HEK293T (cell line): Measurements from ENCODE around the gene LIAS.

Experiments
- CTCF ChIA-PET: fragments of 350-600 bp; formaldehyde crosslinking; extraction: SDS; loops from one replicate; lab custom pipeline; 2021; ENCODE audit warnings: antibody characterized with exemption, inconsistent platforms; lab: Yijun Ruan, JAX
- POLR2A ChIA-PET: fragments of 350-600 bp; formaldehyde crosslinking; extraction: SDS; loops from one replicate; lab custom pipeline; 2020; ENCODE audit warnings: antibody characterized with exemption, inconsistent platforms; lab: Yijun Ruan, JAX
- DNase-seq: peaks from one replicate; pipeline ENCODE4 v3.0.0; 2012; ENCODE audit warnings: mixed read lengths; ENCODE audit errors: extremely low spot score
- ARNT ChIP-seq: fragments of 450-650 bp; IDR thresholded peaks from 2 replicates; pipeline ENCODE4 v1.6.1; 2017; ENCODE audit warnings: mild to moderate bottlenecking
- BHLHE40 ChIP-seq: fragments of 450-650 bp; IDR thresholded peaks from 2 replicates; pipeline ENCODE4 v1.6.1; 2016; ENCODE audit warnings: mild to moderate bottlenecking, moderate library complexity, borderline replicate concordance
- CTBP1 ChIP-seq: fragments of 450-650 bp; IDR thresholded peaks from 2 replicates; pipeline ENCODE4 v1.6.1; 2016; ENCODE audit warnings: borderline replicate concordance
- ELF4 ChIP-seq: fragments of 450-650 bp; IDR thresholded peaks from 2 replicates; pipeline ENCODE4 v1.6.1; 2017; ENCODE audit warnings: antibody characterized with exemption
- FOXA1 ChIP-seq: fragments of 450-650 bp; IDR thresholded peaks from 2 replicates; pipeline ENCODE4 v1.6.1; 2016; ENCODE audit warnings: mild to moderate bottlenecking
- FOXK2 ChIP-seq: fragments of 450-650 bp; IDR thresholded peaks from 2 replicates; pipeline ENCODE4 v1.6.1; 2016; ENCODE audit warnings: mild to moderate bottlenecking
- FOXM1 ChIP-seq: fragments of 450-650 bp; IDR thresholded peaks from 2 replicates; pipeline ENCODE4 v1.6.1; 2017; ENCODE audit warnings: mild to moderate bottlenecking, borderline replicate concordance
- HDGF ChIP-seq: fragments of 450-650 bp; IDR thresholded peaks from 2 replicates; pipeline ENCODE4 v1.6.1; 2017; ENCODE audit warnings: antibody characterized with exemption, borderline replicate concordance
- L3MBTL2 ChIP-seq: fragments of 450-650 bp; conservative IDR thresholded peaks from 2 replicates; pipeline ENCODE4 v1.6.1; 2016; ENCODE audit warnings: mild to moderate bottlenecking
- LEF1 ChIP-seq: fragments of 450-650 bp; IDR thresholded peaks from 2 replicates; pipeline ENCODE4 v1.6.1; 2017; ENCODE audit warnings: mild to moderate bottlenecking, borderline replicate concordance
- NFRKB ChIP-seq: fragments of 450-650 bp; IDR thresholded peaks from 2 replicates; pipeline ENCODE4 v1.6.1; 2016; ENCODE audit warnings: mild to moderate bottlenecking, moderate library complexity
- SP1 ChIP-seq: fragments of 450-650 bp; IDR thresholded peaks from 2 replicates; pipeline ENCODE4 v1.6.1; 2017
- SUZ12 ChIP-seq: fragments of 450-650 bp; IDR thresholded peaks from 2 replicates; pipeline ENCODE4 v1.6.1; 2016; ENCODE audit warnings: mild to moderate bottlenecking
- TARDBP ChIP-seq: fragments of 450-650 bp; IDR thresholded peaks from 2 replicates; pipeline ENCODE4 v1.6.1; 2016
- ZNF384 ChIP-seq: fragments of 450-650 bp; IDR thresholded peaks from 2 replicates; pipeline ENCODE4 v1.6.1; 2016
- TF ChIP-seq, protein P1 (sequence below): fragments of 450-650 bp; IDR thresholded peaks from 2 replicates; pipeline ENCODE4 v1.6.1; 2016

The LIAS gene

DNA sequence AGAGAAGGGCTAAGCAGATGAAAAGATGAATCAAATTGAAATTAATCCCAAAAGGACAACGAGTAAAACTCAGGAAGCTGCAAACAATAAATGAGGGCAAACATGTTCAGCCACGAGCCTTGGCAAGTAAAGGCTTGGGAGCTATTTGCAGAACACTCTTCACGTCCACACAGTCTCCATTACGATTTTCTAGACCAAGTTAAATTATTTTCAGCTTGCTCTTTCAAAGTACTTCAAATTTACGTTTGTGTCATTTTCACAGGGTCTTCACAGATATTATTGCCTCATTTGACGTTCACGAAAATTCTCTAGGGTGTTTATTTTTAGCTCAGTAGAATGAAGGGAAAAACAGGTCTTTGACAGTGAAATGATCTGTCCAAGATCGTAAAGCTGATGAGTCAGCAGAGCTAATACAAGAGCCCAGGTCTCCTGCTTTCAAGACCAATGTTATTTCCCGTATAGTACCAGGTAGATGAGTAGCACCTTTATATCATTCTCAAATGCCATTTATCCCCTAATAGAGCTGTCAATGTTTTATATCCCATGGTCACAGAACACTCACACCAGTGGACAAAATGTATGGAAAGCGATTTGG, 31.2 kb upstream of the LIAS start:
- no peak for DNase-seq
- CTCF ChIA-PET, result interaction anchor here (0.8 to 0.9 kb wide), 2 partner anchors 9 to 43 kb away, joined by 3 read pairs; no protein-coding TSS in a partner anchor
- TF ChIP-seq CTBP1 (no peak), L3MBTL2 (no peak), ELF4 (no peak), ZNF384 (no peak), TARDBP (no peak), FOXA1 (no peak), ARNT (no peak), FOXK2 (no peak), SP1 (no peak), HDGF (no peak), LEF1 (no peak), BHLHE40 (no peak), SUZ12 (no peak), NFRKB (no peak), FOXM1 (no peak)
- TF ChIP-seq, protein P1, sequence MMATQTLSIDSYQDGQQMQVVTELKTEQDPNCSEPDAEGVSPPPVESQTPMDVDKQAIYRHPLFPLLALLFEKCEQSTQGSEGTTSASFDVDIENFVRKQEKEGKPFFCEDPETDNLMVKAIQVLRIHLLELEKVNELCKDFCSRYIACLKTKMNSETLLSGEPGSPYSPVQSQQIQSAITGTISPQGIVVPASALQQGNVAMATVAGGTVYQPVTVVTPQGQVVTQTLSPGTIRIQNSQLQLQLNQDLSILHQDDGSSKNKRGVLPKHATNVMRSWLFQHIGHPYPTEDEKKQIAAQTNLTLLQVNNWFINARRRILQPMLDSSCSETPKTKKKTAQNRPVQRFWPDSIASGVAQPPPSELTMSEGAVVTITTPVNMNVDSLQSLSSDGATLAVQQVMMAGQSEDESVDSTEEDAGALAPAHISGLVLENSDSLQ, result no peak
- POLR2A ChIA-PET, result interaction anchor here (0.6 kb wide), 1 partner anchor 23 kb away, joined by 3 read pairs; no protein-coding TSS in a partner anchor

DNA sequence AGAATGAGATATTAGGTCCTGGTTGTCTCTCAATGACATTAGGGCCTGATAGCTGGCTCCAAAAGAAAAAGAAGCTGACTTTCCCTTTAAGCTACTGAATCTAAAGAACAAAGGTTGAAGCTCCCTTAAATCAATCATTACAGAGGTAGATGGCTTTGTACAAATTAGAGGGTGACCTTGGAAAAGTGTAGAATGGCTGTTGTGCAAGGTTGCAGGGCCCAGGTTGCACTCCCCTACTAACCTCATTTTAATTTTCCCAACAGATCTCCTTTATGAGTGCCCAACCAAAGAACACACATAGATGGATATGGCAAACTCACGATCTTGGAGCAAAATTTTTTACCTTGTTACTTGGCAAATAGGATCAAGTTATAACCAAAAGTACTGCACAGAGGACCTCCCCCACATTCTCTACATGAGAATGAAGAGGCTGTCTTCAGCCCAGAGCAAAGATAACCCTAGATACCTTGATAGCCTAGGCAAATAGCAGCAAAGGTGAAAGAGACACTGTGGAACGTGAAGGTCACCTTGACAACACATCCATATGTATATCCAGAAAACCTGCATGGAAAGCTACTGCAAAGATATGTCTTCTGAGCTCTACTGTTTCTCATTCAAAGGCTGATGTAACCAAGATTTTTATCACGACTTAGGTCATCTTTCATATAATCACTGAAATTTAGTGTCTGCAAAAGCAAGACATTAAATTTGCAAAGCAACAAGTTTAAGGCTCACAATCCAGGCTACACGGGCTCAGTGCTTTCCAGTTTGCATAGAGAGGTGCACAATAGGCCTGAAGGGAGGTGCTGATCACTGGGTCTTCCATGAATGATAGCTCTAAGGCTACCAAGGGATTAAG, 29.2 kb upstream of the LIAS start:
- POLR2A ChIA-PET, result interaction anchor here (1.0 to 1.2 kb wide), 3 partner anchors 23 to 29 kb away, joined by 3 to 4 read pairs (median 3); partner anchors contain the start of genes LIAS and RPL9
- TF ChIP-seq SP1, result no peak
- TF ChIP-seq L3MBTL2, result no peak
- no peak for TF ChIP-seq FOXM1
- no peak for TF ChIP-seq SUZ12
- TF ChIP-seq CTBP1, result no peak
- TF ChIP-seq HDGF, result no peak
- TF ChIP-seq, protein P1, result no peak
- no peak for TF ChIP-seq ZNF384
- TF ChIP-seq ELF4, result no peak
- TF ChIP-seq NFRKB, result no peak
- CTCF ChIA-PET, result interaction anchor here (0.7 kb wide), 1 partner anchor 202 kb away, joined by 3 read pairs; no protein-coding TSS in a partner anchor
- DNase-seq, result no peak

DNA sequence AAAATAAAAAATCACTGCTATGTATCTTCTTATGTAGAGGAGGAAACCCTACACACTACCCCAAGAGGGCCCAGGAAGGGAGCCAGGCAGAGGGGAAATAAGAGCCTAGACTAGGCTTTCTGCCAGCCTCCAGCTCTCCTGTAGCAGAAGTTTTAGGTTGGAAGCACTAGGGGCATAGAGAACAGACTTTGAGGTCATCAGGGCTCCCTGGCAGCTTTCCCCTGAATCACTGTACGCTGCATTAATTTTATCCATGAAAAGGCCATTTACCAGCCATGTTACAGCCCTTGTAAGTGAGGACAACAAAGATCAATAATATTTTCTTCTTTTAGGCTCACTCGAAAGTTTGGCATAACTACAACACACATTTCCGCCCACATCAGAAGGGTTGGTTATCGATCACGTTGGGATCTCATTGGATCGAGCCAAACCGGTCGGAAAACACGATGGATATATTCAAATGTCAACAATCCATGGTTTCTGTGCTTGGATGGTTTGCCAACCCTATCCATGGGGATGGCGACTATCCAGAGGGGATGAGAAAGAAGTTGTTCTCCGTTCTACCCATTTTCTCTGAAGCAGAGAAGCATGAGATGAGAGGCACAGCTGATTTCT, 24.9 kb upstream of the LIAS start:
- CTCF ChIA-PET, result no interaction called here
- POLR2A ChIA-PET, result no interaction called here
- TF ChIP-seq ZNF384 (no peak), ARNT (no peak), FOXK2 (no peak), TARDBP (no peak), BHLHE40 (no peak), SP1 (no peak), NFRKB (no peak), ELF4 (no peak), SUZ12 (no peak), FOXA1 (no peak), FOXM1 (no peak), L3MBTL2 (no peak), LEF1 (no peak), HDGF (no peak), CTBP1 (no peak)
- TF ChIP-seq, protein P1, result no peak
- DNase-seq, result no peak

DNA sequence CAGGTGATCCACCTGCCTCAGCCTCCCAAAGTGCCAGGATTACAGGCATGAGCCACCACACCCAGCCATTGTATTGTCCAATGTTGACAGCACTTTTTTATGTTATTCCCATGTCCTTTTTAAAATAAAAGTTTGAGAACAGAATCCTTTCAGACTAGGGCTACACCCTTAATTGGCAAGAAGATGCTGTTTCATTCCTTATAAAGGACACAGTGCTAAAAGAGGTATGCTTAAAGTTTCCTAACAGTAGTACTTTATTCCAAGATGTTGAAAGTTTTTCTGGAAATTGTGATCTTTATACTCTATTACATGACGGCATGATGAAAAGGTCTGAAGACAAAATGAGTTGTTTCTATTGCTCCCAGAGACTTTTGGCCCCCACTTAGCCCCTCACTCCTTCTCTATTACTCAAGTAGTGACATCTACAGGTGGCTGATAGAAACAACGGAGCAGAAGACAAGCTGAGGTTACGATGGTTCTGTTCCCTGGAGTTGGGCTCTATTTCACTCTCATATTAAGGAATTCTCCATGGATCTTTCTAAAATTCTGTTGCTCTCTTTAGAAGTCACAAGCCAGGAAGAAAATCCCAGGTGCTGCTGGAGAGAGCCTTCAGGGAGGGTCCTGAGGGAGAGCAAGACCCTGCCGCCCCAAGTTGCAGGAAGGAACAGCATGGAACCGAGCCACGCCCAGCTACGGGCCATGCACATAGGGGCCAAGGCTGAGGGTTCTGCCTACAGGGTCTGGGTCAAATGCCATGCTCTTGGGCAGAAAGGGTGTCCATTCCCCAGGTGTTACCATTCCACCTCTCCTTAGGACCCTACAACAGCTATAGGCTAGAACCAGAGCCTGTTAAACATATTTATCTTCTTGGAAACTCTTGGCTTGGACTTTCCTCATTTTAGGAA, 22.9 kb upstream of the LIAS start:
- no peak for DNase-seq

More for the DNA sequence above, 22.9 kb upstream of the LIAS start:
- CTCF ChIA-PET, result interaction anchor here (0.7 to 1.1 kb wide), 4 partner anchors 8 to 253 kb away, joined by 3 to 4 read pairs (median 3); partner anchors contain the start of gene WDR19
- POLR2A ChIA-PET, result interaction anchor here (1.0 kb wide), 1 partner anchor 16 kb away, joined by 3 read pairs; no protein-coding TSS in a partner anchor
- TF ChIP-seq SUZ12, result no peak
- TF ChIP-seq, protein P1, result no peak
- no peak for TF ChIP-seq ELF4
- TF ChIP-seq HDGF, result no peak
- no peak for TF ChIP-seq FOXA1
- no peak for TF ChIP-seq SP1
- TF ChIP-seq LEF1, result no peak
- TF ChIP-seq ZNF384, result no peak
- no peak for TF ChIP-seq BHLHE40
- TF ChIP-seq FOXK2, result no peak
- TF ChIP-seq TARDBP, result no peak
- TF ChIP-seq NFRKB, result no peak
